HepG2 (cell line): ENCODE results near the gene MAN2B2. TPM values are rescaled to one million over a fixed set of nuclear protein-coding genes. Genes with fewer than 3 reads are reported as not detected.

ENCODE experiments used
- AKAP8 ChIP-seq: sonication (generic); formaldehyde crosslinking; IDR thresholded peaks from 2 replicates; pipeline ENCODE4 v1.5.1; 2020; ENCODE audit warnings: mild to moderate bottlenecking, missing genetic modification reagents
- CAMTA2 ChIP-seq: sonication (generic); formaldehyde crosslinking; IDR thresholded peaks from 2 replicates; pipeline ENCODE4 v1.4.0; 2020; ENCODE audit warnings: mild to moderate bottlenecking, missing genetic modification reagents, borderline replicate concordance
- CREB1 ChIP-seq, 2 experiments: fragments of 450-650 bp in 1 of 2; IDR thresholded peaks; 2 replicates each; pipeline ENCODE4 v1.6.1; 2016 to 2017; ENCODE audit warnings: control low read depth in 1 of 2, mild to moderate bottlenecking in 1 of 2, missing compliant biosample characterization in 1 of 2, missing genetic modification characterization in 1 of 2
- ETV6 ChIP-seq: sonication (generic); formaldehyde crosslinking; conservative IDR thresholded peaks from 2 replicates; pipeline ENCODE4 v1.4.0; 2020; ENCODE audit warnings: missing genetic modification reagents
- GABPA ChIP-seq, 2 experiments: IDR thresholded peaks; 2 replicates each; pipeline ENCODE4 v1.6.1; 2011 to 2016; ENCODE audit warnings: low read depth in 2 of 2, low read length in 1 of 2, missing biosample characterization in 1 of 2, missing genetic modification characterization in 1 of 2
- KLF9 ChIP-seq: IDR thresholded peaks from 2 replicates; pipeline ENCODE4 v1.6.1; 2016; ENCODE audit warnings: low read depth
- MAX ChIP-seq: IDR thresholded peaks from 2 replicates; pipeline ENCODE4 v1.6.1; 2012; ENCODE audit warnings: inconsistent platforms
- MEIS1 ChIP-seq: sonication (generic); formaldehyde crosslinking; IDR thresholded peaks from 2 replicates; pipeline ENCODE4 v1.9.0; 2021; ENCODE audit warnings: mild to moderate bottlenecking, missing genetic modification reagents, moderate library complexity, borderline replicate concordance
- MYPOP ChIP-seq: sonication (generic); formaldehyde crosslinking; IDR thresholded peaks from 2 replicates; pipeline ENCODE4 v1.8.1; 2023; ENCODE audit warnings: mild to moderate bottlenecking, moderate library complexity, missing genetic modification reagents
- NFRKB ChIP-seq: fragments of 450-650 bp; IDR thresholded peaks from 2 replicates; pipeline ENCODE4 v1.6.1; 2017
- NFYB ChIP-seq: sonication (generic); formaldehyde crosslinking; IDR thresholded peaks from 2 replicates; pipeline ENCODE4 v1.4.0; 2020; ENCODE audit warnings: missing genetic modification reagents
- NR2C2 ChIP-seq: sonication (generic); formaldehyde crosslinking; IDR thresholded peaks from 2 replicates; pipeline ENCODE4 v1.4.0; 2020; ENCODE audit warnings: missing genetic modification reagents, mild to moderate bottlenecking, moderate library complexity, borderline replicate concordance
- NR3C1 ChIP-seq: sonication (generic); formaldehyde crosslinking; IDR thresholded peaks from 2 replicates; pipeline ENCODE4 v1.4.0; 2020; ENCODE audit warnings: missing genetic modification reagents
- POGZ ChIP-seq: sonication (generic); formaldehyde crosslinking; IDR thresholded peaks from 2 replicates; pipeline ENCODE4 v1.4.0; 2020; ENCODE audit warnings: mild to moderate bottlenecking, missing genetic modification reagents
- PRPF4 ChIP-seq: fragments of 200-400 bp; formaldehyde crosslinking; IDR thresholded peaks from 2 replicates; pipeline ENCODE4 v1.6.1; 2016; ENCODE audit warnings: low read length, low read depth; ENCODE audit not compliant: poor library complexity, severe bottlenecking
- RERE ChIP-seq: IDR thresholded peaks from 2 replicates; pipeline ENCODE4 v1.6.1; 2016; ENCODE audit warnings: low read depth, missing genetic modification reagents, missing compliant biosample characterization
- TP53 ChIP-seq: sonication (generic); formaldehyde crosslinking; conservative IDR thresholded peaks from 2 replicates; pipeline ENCODE4 v1.4.0; 2020; ENCODE audit warnings: missing genetic modification reagents
- ZBTB33 ChIP-seq: sonication (generic); formaldehyde crosslinking; IDR thresholded peaks from 2 replicates; pipeline ENCODE4 v1.4.0; 2020; ENCODE audit warnings: missing genetic modification reagents
- ZNF160 ChIP-seq: sonication (generic); formaldehyde crosslinking; IDR thresholded peaks from 2 replicates; pipeline ENCODE4 v1.8.0; 2022; ENCODE audit warnings: mild to moderate bottlenecking, inconsistent platforms, missing genetic modification reagents
- ZNF225 ChIP-seq: sonication (generic); formaldehyde crosslinking; IDR thresholded peaks from 2 replicates; pipeline ENCODE4 v1.4.0; 2020; ENCODE audit warnings: mild to moderate bottlenecking, missing genetic modification reagents
- ZNF878 ChIP-seq: sonication (generic); formaldehyde crosslinking; IDR thresholded peaks from 2 replicates; pipeline ENCODE4 v1.8.1; 2023; ENCODE audit warnings: mild to moderate bottlenecking, missing genetic modification reagents, moderate library complexity
- polyA plus RNA-seq, 8 experiments: library from polyadenylated mRNA; depleted of rRNA in 3 of 8; stranded (reverse) in 7 of 8; unstranded in 1 of 8; fragments of >200 nt; fragmentation: Illumina TruSeq in 4 of 8; extraction: Trizol in 4 of 8; gene quantifications; 2 replicates each; pipeline versions ENCODE4 v1.2.1 to v1.2.3, GENCODE V29; 2011 to 2016; ENCODE audit warnings: low read depth in 4 of 8, missing spikeins in 1 of 8, mixed read lengths in 1 of 8; ENCODE audit not compliant: insufficient read depth in 1 of 8
- total RNA-seq, 5 experiments: library from RNA; depleted of rRNA; stranded (reverse); fragments of >200 nt; fragmentation: Illumina TruSeq; extraction: Trizol; gene quantifications; 2 replicates each; pipeline ENCODE4 v1.2.3, GENCODE V29; 2016; ENCODE audit warnings: low read depth in 1 of 5

MAN2B2 gene
- total and polyA plus RNA-seq, 2 of the 13 experiments (the other 11 are each of a cell fraction or from before 2014, with no cell fraction given): 4.8 to 5.4 TPM

- no peak for TF ChIP-seq CREB1 (IDR thresholded peaks at IDR 0.05)
- no peak for TF ChIP-seq CREB1 (CRISPR knock-in tag; IDR thresholded peaks at IDR 0.05)
- TF ChIP-seq KLF9 (CRISPR knock-in tag): peak; percentile 61; the same call in 1 of the 2 replicates
- no peak for TF ChIP-seq POGZ
- no peak for TF ChIP-seq CAMTA2
- TF ChIP-seq MYPOP (CRISPR knock-in tag): peak; percentile 59; the same call in 1 of the 2 replicates
- no peak for TF ChIP-seq MEIS1 (CRISPR knock-in tag)
- TF ChIP-seq TP53 (CRISPR knock-in tag): no peak; the same call in 1 of the 2 replicates
- TF ChIP-seq RERE (CRISPR knock-in tag): no peak
- TF ChIP-seq ZNF878: peak; percentile 78; the same call in 1 of the 2 replicates
- TF ChIP-seq NFRKB: no peak
- TF ChIP-seq ZBTB33: 0 out of 2 replicates have a peak, but pooled peaks have one; percentile 29
- no peak for TF ChIP-seq PRPF4
- no peak for TF ChIP-seq GABPA (IDR thresholded peaks at IDR 0.05; ENCODE audit: low read depth, low read length)
- TF ChIP-seq GABPA (CRISPR knock-in tag; IDR thresholded peaks at IDR 0.05; ENCODE audit: low read depth): peak; percentile 42; the same call in 1 of the 2 replicates
- TF ChIP-seq ZNF225 (CRISPR knock-in tag): peak; percentile 31; the same call in 1 of the 2 replicates
- no peak for TF ChIP-seq NR3C1 (CRISPR knock-in tag)
- no peak for TF ChIP-seq NFYB (CRISPR knock-in tag)
- TF ChIP-seq MAX: no peak
- TF ChIP-seq AKAP8 (CRISPR knock-in tag): no peak
- peak; percentile 84 for TF ChIP-seq ZNF160 (CRISPR knock-in tag)
- no peak for TF ChIP-seq NR2C2 (CRISPR knock-in tag)
- TF ChIP-seq ETV6: peak; percentile 82; the same call in 1 of the 2 replicates
Measured at GRCh38 chr4:6546681-6547447, 28.1 kb upstream of the MAN2B2 start (continued).
